Left renal pelvis (tissue), 4 donors: ENCODE measurements around the gene UGT2B11. TPM values are rescaled to one million over a fixed set of nuclear protein-coding genes. Genes with fewer than 3 reads are reported as not detected.
A peak's percentile ranks its signal among the peaks of the same experiment; 100 is the strongest.
"Not testable (repeated sequence)": the region's sequence is repeated elsewhere in the genome, so short reads cannot be mapped to it uniquely, and the experiment has no call there.

Experiments used
- DNase-seq, 4 donors: peaks; one replicate each; pipeline ENCODE4 v3.0.0-alpha.2; 2013; ENCODE audit warnings: low read depth in 4 of 4, low spot score in 3 of 4
- polyA plus RNA-seq, 4 donors: library from polyadenylated mRNA; unstranded; fragments of 120-200 nt; gene quantifications; one replicate each; pipeline ENCODE4 v1.2.1, GENCODE V29; 2013; ENCODE audit not compliant: insufficient read length in 4 of 4

UGT2B11 gene
- polyA plus RNA-seq, result 1 to 10 TPM in 3 of 4 donors, under 1 TPM in 1; 0.52 to 4.4 (median 2.3) TPM

- no peak for DNase-seq
Measured at GRCh38 chr4:69214716-69215115, at the start of gene UGT2B11. Gene UGT2B11 (minus strand): TSS chr4:69214748. CDS start chr4:69214722, 26 bp downstream.

GRCh38 chr4:69253147-69253772 lies 38.7 kb upstream of the UGT2B11 start:
- DNase-seq, result not testable (repeated sequence)

GRCh38 chr4:69250884-69251283 lies 36.3 kb upstream of the UGT2B11 start:
- not testable (repeated sequence) for DNase-seq

- not testable (repeated sequence) for DNase-seq
Measured at GRCh38 chr4:69242562-69243240, 28.2 kb upstream of the UGT2B11 start.

- not testable (repeated sequence) for DNase-seq
Measured at GRCh38 chr4:69241746-69242145, 27.2 kb upstream of the UGT2B11 start.

- not testable (repeated sequence) for DNase-seq
Measured at GRCh38 chr4:69240787-69241186, 26.2 kb upstream of the UGT2B11 start.

GRCh38 chr4:69239557-69240168 lies 25.1 kb upstream of the UGT2B11 start:
- DNase-seq, result no peak

- DNase-seq, result no peak
Measured at GRCh38 chr4:69239092-69239491, 24.5 kb upstream of the UGT2B11 start.

- peak in 1 of 4 donors; percentile 3 for DNase-seq
Measured at GRCh38 chr4:69224891-69225290, 10.3 kb upstream of the UGT2B11 start.

- not testable (repeated sequence) for DNase-seq
Measured at GRCh38 chr4:69223277-69223676, 8.7 kb upstream of the UGT2B11 start.

GRCh38 chr4:69218491-69218890 lies 3.9 kb upstream of the UGT2B11 start:
- DNase-seq, result not testable (repeated sequence)

GRCh38 chr4:69210911-69211310 lies 3.6 kb downstream of the UGT2B11 start:
- no peak for DNase-seq

GRCh38 chr4:69198506-69198905 lies 16.0 kb downstream of the UGT2B11 start:
- DNase-seq, result not testable (repeated sequence)

GRCh38 chr4:69196209-69196965 lies 18.2 kb downstream of the UGT2B11 start:
- DNase-seq, result no peak

- no peak for DNase-seq
Measured at GRCh38 chr4:69194166-69194565, 20.4 kb downstream of the UGT2B11 start.

GRCh38 chr4:69191905-69192304 lies 22.6 kb downstream of the UGT2B11 start:
- not testable (repeated sequence) for DNase-seq

- not testable (repeated sequence) for DNase-seq
Measured at GRCh38 chr4:69190621-69191020, 23.9 kb downstream of the UGT2B11 start.

GRCh38 chr4:69181519-69182169 lies 32.9 kb downstream of the UGT2B11 start:
- not testable (repeated sequence) for DNase-seq

GRCh38 chr4:69179817-69180216 lies 34.7 kb downstream of the UGT2B11 start:
- not testable (repeated sequence) for DNase-seq

- DNase-seq, result not testable (repeated sequence)
Measured at GRCh38 chr4:69178751-69179205, 35.8 kb downstream of the UGT2B11 start.
